Activated CD8-positive, alpha-beta memory T cell treated with anti-CD3 and anti-CD28 coated beads for 36 hours (primary cell): Measurements from ENCODE around the gene SFXN4. TPM values are rescaled to one million over a fixed set of nuclear protein-coding genes. Genes with fewer than 3 reads are reported as not detected.

Experiments
- CTCF ChIA-PET: fragments of 350-600 bp; sonication (Branson Sonifier 250); formaldehyde crosslinking; loops from one replicate; lab custom pipeline; 2021; ENCODE audit warnings: antibody characterized with exemption; lab: Charles Lee
- POLR2A ChIA-PET: fragments of 350-600 bp; sonication (Branson Sonifier 250); formaldehyde crosslinking; loops from one replicate; lab custom pipeline; 2021; ENCODE audit warnings: antibody characterized with exemption; lab: Charles Lee
- total RNA-seq, 2 experiments: library from RNA; stranded (reverse); gene quantifications; one replicate each; pipeline ENCODE4 v1.2.3, GENCODE V29; 2021

The SFXN4 gene, protein sequence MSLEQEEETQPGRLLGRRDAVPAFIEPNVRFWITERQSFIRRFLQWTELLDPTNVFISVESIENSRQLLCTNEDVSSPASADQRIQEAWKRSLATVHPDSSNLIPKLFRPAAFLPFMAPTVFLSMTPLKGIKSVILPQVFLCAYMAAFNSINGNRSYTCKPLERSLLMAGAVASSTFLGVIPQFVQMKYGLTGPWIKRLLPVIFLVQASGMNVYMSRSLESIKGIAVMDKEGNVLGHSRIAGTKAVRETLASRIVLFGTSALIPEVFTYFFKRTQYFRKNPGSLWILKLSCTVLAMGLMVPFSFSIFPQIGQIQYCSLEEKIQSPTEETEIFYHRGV
- 10 to 100 TPM; 57.0 to 60.0 TPM for total RNA-seq

DNA sequence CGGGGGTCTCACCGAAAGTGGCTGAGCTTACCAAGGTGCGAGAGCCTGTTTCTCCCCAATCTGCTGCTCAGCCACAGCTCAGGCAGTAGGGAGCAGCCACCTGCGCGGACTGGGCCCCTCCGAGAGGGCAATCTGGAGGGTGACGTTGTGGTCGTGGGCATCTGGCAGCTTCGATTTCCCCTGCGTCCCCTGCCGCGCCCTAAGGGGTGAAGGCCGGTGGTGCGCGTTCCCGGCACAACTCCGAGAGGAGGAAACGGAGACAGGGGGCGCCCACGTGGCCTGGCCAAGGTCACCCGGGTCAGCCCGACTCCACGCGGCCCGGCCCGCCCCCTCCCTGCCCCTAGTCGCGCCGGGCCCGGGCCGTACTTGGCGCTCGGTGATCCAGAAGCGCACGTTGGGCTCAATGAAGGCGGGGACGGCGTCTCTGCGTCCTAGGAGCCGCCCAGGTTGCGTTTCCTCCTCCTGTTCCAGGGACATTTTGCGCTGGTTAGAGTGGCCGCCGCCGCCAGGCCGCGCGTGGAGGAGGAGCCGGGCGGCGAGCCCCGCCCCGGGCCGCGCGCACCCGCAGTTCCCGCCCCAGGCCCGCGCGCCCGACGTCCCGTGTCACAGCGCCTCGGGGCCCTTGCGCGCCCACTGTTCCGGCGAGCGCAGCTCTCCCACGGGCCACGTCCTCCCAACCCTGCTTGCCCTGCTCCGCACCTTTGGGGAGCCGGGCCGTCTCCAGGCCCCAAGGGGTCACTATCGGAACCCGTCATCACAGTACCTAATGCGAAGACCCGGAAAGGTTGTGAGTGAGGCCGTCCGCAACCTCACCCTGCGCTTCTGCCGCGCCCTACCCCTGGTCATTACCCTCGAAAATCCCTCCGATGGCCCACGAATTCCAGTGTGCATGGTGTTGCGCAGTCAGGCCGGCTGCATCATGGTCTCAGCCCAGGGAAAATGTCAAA is at the start of gene SFXN4:
Gene SFXN4 (minus strand): TSS at position 544 of the 947 bp plus-strand sequence. CDS start 67 bp downstream, at position 477.
- POLR2A ChIA-PET, result interaction anchor here (0.6 to 2.1 kb wide), 5 partner anchors 11 to 111 kb away, joined by 3 to 10 read pairs (median 6); partner anchors contain the start of gene GRK5
- CTCF ChIA-PET, result interaction anchor here (0.8 to 1.1 kb wide), 3 partner anchors 33 to 377 kb away, joined by 3 to 4 read pairs (median 3); partner anchors contain the start of gene RGS10

DNA sequence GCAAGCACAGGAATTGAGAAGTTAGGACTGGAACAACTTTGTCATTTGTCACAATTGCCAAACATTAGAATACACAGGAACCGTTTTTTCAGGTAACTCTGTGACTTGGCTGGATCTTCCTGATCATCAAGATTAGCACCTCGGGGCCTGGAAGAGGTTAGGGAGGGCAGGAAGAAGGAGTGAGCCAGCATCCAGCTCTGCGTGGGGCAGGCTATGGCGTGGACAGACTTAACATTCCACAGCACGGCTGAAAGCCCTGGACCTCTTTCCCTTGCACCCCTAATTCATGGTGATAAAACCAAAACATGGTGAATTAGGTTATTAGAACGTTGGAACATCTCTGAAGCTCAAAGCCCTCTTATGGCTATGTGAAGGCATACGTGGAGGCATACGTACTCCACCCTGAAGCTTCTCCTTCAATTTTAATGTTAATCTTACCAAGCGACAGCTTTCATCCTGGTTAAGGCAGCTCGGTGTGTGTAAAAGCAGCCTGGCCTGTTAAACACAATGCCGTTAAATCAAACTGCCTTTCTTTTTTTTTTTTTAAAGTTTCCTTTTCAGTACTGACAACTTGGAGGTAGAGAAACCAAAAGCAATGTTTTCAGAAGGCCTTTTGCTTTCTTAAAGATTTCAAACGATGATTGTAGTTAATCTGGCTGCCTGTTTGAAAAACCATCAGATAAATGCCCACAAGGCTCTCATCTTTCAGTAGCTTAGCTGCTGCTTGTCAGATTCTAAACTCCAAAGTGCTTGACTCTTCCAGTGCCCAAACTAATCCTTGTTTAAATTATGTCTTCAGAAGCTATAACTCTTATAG is 46.3 kb upstream of the SFXN4 start:
- CTCF ChIA-PET, result interaction anchor here (0.8 to 1.3 kb wide), 3 partner anchors 10 to 471 kb away, joined by 3 to 4 read pairs (median 3); no protein-coding TSS in a partner anchor

DNA sequence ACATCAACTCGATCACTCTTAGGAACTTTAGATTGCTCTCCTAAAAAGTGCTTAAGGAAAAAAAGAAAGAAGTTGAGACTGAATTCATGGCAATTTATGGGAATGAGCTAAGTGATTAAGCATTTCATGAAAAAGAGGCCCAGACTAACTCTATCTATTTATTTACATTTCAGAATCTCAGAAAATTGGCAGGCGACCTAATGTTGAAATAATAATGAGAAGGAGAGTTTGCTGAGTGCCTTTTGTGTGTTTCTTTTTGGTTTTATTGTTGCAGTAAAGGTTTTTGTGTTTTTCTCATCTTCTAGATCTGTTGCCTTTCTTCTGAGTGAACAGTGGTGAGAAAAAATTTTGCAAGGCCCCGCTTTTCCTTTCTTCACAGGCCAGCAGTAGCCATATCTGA is 45.7 kb upstream of the SFXN4 start:
- CTCF ChIA-PET, result interaction anchor here (1.3 kb wide), 1 partner anchor 11 kb away, joined by 3 read pairs; no protein-coding TSS in a partner anchor

More for the DNA sequence above, 46.3 kb upstream of the SFXN4 start:
- POLR2A ChIA-PET, result interaction anchor here (0.7 kb wide), 1 partner anchor 227 kb away, joined by 3 read pairs; no protein-coding TSS in a partner anchor

DNA sequence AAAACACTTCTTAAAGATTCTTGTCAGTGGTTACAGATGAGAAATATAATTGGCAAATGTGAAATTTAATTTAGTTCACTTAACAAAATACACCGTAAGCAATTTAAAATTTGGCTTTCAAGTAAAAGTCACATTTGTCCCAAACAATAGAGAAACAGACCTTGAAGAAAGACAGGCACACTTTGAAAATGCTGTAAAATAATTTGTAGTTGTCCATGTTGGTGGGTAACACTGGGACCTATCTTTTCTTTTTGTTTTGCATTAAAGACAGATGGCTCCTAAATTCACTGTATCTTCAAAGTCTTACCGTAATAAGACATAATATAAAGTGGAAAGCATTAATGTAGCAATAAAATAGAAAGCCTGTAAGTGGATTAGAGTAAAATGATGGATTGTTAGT is 45.1 kb upstream of the SFXN4 start:
- ChIA-PET POLR2A (no interaction called here), CTCF (interaction anchor here (0.8 kb wide), 1 partner anchor 15 kb away, joined by 3 read pairs; no protein-coding TSS in a partner anchor)

More for the DNA sequence above, 45.7 kb upstream of the SFXN4 start:
- POLR2A ChIA-PET, result no interaction called here

DNA sequence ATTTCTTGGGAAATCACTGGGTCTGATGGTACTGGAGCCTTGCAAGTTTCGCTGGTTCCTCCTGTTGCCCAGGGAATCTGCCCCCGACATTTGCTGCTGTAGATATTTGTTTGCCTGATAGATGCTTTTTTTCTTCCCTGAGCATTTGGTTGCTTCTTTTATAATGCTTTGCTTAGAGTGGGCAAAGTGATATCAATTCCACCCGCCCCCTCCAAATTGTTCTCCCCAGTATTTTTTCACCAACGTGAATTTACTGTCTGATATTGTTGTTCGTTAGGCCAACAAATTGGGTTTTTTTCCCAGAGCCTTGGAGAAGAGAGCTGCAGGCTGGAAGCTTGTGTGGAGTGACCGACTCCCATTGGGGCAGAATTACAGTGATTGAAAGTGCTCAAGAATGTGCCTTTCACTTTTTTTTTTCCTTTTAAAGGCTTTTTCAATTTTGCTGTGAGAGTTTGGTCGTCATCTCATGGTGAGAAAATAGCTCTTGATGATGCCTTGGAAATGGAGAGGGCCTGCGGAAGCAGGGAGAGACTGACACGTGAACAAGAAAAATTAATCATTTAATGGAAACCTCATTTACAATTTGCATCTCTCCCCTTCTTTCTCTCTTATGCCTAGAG is 44.3 kb upstream of the SFXN4 start:
- ChIA-PET POLR2A (interaction anchor here (0.5 to 1.1 kb wide), 2 partner anchors 29 to 34 kb away, joined by 3 to 4 read pairs; no protein-coding TSS in a partner anchor), CTCF (interaction anchor here (0.8 to 1.7 kb wide), 8 partner anchors 10 to 280 kb away, joined by 3 to 9 read pairs (median 3); no protein-coding TSS in a partner anchor)

DNA sequence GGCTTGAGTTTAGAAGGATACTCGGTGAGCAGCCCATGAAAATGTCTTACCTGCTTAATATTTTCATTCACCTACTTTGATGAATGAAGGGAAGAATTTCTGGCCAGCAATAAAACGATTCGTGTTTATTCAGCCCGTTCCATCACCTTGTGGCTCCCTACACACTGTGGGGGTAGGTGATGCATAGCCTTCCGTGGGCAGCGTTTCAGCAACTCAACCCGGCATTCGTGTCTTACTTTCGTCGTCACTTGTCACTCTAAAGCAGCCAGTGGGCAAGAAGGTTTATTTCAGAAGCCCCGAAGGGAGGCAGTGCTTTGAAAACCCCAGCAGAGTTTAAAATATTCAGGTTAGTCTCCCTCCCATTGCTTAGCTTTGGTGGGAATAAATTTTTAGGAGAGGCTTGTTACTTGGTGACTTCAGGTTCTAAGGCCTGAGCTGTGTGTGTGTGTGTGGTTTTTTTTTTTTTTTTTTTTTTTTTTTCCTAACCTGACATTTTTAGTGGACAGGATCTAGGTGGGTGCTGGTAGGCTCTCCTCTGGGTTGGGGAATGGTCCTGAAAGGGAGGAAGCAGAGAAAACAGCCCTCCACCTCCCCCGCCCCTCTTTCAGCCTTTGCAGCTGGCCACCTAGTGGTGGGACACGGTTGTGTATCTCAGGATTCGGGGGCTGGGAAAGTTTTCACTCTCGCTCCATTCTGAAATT is 43.7 kb upstream of the SFXN4 start:
- POLR2A ChIA-PET, result interaction anchor here (0.5 to 1.1 kb wide), 3 partner anchors 19 to 33 kb away, joined by 3 to 5 read pairs (median 4); no protein-coding TSS in a partner anchor
- CTCF ChIA-PET, result interaction anchor here (0.6 to 3.9 kb wide), 17 partner anchors 9 to 281 kb away, joined by 3 to 19 read pairs (median 3); no protein-coding TSS in a partner anchor

DNA sequence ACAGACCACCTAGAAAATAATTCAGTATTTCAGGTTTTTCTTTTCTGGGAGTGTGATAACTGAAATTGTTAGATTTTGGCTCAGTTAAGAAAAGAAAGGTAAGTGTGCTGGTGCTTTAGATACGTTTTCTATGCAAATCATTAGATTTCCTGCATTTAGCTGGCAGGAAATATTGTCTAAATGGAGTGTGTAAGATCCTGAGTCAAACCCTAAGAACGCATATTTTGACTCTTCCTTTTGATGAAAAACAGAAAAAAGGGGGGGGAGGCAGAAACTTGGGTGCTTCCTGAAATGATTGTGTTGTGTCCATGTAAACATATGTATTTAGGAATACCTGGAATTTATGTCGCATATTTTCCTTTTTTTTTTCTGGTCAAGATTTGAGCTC is 43.0 kb upstream of the SFXN4 start:
- POLR2A ChIA-PET, result interaction anchor here (1.1 kb wide), 1 partner anchor 32 kb away, joined by 3 read pairs; no protein-coding TSS in a partner anchor
- CTCF ChIA-PET, result interaction anchor here (0.5 to 3.9 kb wide), 12 partner anchors 9 to 282 kb away, joined by 3 to 19 read pairs (median 4); no protein-coding TSS in a partner anchor

DNA sequence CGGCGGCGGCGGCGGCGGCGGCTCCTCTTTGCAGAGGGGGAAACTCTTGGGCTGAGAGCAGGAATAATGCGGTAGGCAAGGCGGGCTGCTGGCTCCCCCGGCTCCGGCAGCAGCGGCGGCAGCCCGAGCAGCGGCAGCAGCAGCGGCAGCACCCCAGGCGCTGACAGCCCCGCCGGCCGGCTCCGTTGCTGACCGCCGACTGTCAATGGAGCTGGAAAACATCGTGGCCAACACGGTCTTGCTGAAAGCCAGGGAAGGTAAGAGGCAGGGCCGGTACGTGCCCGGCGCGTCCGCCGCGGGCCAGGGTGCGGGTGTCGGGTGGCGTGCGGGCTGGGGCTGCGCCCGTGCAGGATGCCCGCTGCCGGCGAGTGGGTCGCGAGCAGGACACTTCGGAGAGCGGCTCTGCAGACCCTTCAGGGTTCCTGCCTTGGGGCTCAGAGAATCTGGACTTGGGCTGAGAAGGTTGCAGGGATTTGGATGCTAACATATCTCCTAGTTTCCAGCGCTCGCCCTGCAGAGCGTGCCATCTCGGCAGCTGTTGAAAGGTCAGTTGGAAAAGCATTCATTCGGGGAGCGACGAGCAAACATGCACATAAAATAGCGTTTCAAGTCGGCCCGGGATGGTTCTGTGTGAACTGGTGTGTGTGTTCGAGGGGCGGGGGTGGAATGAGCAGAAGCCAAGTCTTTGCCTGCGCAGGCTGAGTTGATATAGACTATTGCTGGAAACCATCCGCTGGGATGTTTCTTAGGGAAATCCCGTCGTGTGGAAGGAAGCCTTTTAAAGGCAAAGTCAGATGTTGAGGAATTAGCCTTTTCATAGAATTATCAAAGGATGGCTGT is 42.4 kb upstream of the SFXN4 start:
- POLR2A ChIA-PET, result interaction anchor here (0.6 to 1.8 kb wide), 9 partner anchors 32 to 435 kb away, joined by 3 to 9 read pairs (median 4); partner anchors contain the start of genes EIF3A and SFXN4
- CTCF ChIA-PET, result interaction anchor here (0.5 to 4.0 kb wide), 15 partner anchors 9 to 237 kb away, joined by 3 to 21 read pairs (median 4); no protein-coding TSS in a partner anchor

DNA sequence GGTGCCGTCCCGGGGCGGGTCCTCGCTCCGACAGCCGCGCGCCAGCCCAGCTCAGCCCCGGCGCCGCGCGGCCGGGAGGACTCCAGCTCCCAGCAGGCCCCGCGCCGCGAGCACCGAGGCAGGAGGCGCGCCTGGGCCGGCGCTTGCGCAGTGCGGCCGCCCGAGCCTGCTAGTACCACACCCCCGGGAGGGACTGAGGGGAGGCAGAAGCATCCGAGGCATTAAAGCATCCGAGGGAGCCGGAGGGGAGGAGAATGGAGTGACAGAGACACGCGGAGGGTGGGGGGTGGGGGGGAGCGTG is 41.8 kb upstream of the SFXN4 start, which contains the start of gene GRK5:
Gene GRK5 (plus strand): TSS at position 206 of the 301 bp plus-strand sequence. CDS start 347 bp downstream, outside the sequence.
- CTCF ChIA-PET, result interaction anchor here (1.0 to 4.0 kb wide), 17 partner anchors 9 to 332 kb away, joined by 3 to 21 read pairs (median 6); no protein-coding TSS in a partner anchor
- POLR2A ChIA-PET, result interaction anchor here (0.6 to 1.8 kb wide), 13 partner anchors 9 to 436 kb away, joined by 3 to 9 read pairs (median 4); partner anchors contain the start of genes EIF3A, PRDX3 and SFXN4

DNA sequence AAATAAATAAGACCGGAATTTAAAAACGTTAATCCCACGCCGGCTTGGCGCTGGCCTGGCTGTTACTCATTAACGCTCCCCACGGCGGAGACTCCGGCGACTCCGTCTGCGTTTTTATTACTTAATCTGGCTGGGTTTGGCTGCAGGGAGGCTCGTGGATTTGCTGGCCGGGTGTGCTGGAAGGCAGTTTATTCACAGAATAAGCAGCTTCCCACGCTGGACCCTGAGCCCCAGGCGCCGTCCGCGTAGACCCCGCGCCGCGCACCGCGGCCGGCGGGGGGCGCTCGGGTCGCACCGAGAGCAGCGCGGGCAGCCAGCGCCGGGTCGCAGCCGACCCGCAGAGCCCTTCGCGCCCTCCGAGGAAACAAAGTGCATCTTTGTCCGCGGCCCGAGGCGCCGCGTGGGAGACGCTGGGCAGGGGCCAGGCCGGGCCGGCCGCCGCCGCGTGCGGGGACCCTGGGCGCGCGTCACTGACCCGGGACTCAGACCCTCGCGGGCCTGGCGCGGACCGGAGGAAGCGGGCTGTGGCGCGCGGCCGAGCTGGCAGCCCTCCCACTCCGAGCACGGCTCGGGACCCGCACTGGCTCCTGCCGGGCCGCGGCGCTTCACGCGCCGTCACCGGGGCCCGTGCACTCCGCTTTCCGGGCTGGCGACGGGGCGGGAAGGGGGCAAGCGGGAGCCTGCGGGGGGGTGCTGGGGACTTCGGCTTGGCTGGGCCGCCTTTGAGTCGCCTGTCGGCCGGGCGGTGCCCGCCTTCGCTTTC is 41.3 kb upstream of the SFXN4 start:
- ChIA-PET POLR2A (interaction anchor here (0.5 to 1.8 kb wide), 20 partner anchors 9 to 666 kb away, joined by 3 to 9 read pairs (median 3); partner anchors contain the start of genes EIF3A, MCMBP, PRDX3 and SFXN4), CTCF (interaction anchor here (0.8 to 4.0 kb wide), 23 partner anchors 8 to 337 kb away, joined by 3 to 21 read pairs (median 5); no protein-coding TSS in a partner anchor)

DNA sequence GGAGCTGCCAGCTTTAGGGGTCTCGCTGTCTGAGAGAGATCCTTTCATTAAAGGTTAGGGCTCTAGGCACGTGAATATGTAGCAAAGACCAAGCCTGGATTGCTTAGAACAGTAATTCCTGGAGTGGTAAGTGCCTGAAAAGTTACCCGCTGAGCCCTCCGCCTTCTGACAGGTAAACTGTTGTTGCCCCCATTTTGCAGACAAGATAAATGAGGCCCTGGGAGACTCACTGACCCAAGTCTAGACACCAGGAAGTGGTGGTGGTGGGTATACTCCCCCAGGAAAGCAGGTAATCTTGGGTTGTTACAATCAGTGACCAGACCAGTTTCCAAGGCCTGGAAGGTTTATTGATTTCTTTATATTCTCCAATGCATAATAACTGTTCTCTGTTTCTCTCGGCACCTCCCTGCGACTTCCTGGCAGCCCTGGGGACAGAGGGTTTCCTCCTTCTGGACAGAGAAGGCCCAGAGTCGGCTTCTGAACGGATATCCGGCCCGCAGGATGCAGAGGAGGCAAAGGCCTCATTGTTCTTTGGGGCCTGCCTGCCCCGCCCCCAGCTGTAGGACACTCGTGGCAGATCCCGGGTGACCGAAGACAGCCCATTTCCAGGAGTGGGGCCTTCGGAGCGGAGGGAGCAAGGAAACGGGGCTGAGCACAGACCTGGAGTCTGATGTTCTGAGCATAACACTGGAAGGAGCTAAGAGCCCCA is 40.5 kb upstream of the SFXN4 start:
- CTCF ChIA-PET, result interaction anchor here (0.7 to 4.0 kb wide), 21 partner anchors 11 to 338 kb away, joined by 3 to 21 read pairs (median 5); no protein-coding TSS in a partner anchor
- POLR2A ChIA-PET, result interaction anchor here (0.5 to 1.8 kb wide), 12 partner anchors 8 to 667 kb away, joined by 3 to 9 read pairs (median 3); partner anchors contain the start of genes MCMBP, PRDX3 and SFXN4

DNA sequence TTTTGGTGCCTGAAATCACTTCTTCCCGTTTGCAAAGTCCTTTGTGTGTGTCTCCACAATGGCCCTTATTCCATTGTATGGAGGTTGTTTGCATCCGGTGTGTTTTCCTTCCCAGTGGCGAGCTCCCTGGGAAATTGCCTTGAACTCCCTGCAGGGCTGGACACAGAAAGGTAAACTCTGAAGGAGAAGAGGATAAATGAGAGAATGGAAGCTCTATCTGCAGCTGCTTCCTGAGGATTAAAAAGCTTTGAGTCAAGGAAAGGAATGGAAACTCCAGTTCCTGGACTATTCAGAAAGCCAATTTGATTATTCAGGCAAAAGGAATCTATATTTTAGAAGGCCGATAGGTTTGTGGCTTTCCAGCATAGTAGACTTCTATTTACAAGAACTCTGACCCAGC is 37.5 kb upstream of the SFXN4 start:
- CTCF ChIA-PET, result interaction anchor here (0.7 to 1.2 kb wide), 3 partner anchors 217 to 242 kb away, joined by 3 read pairs; no protein-coding TSS in a partner anchor
- POLR2A ChIA-PET, result no interaction called here

DNA sequence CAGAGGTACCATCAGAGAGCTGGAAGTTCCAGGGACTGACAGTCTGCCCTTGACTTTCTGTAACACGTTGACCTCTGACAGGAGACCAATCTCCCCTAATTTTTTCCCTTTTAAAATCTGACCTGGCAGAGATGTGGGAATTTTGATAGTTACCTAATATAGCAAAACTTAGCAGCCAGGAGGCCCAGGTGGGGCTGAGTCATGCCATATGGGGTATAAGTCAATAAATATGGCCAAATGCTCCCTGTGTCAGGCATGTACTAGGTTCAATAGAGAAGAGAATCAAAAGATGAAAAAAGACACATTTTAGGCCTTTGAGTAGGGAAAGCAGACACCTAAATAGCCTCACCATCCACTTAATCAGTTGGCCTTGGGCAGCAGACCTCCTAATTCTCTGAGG is 35.7 kb upstream of the SFXN4 start:
- ChIA-PET POLR2A (no interaction called here), CTCF (interaction anchor here (2.1 kb wide), 1 partner anchor 244 kb away, joined by 7 read pairs; no protein-coding TSS in a partner anchor)
